SK-N-SH (cell line): Measurements from ENCODE around the gene PRRT2. TPM values are rescaled to one million over a fixed set of nuclear protein-coding genes. Genes with fewer than 3 reads are reported as not detected.
"Not testable (repeated sequence)": the region's sequence is repeated elsewhere in the genome, so short reads cannot be mapped to it uniquely, and the experiment has no call there.

Source experiments
- CTCF ChIA-PET: fragments of 300-600, 350-600 bp; formaldehyde crosslinking; extraction: SDS; loops from one replicate; lab custom pipeline; 2021; lab: Yijun Ruan, JAX
- POLR2A ChIA-PET: fragments of 350-600 bp; sonication (Branson Sonifier 250); formaldehyde crosslinking; extraction: SDS; loops from one replicate; lab custom pipeline; 2020; ENCODE audit warnings: antibody characterized with exemption, inconsistent platforms; lab: Yijun Ruan, JAX
- DNase-seq: peaks from one replicate; pipeline ENCODE4 v3.0.0; 2012
- H2AFZ ChIP-seq: fragments of 200-600 bp; sonication (generic); 2 replicates; pipeline ENCODE4 v1.8.1; 2016; ENCODE audit warnings: antibody characterized with exemption, mild to moderate bottlenecking, low read depth
- H3F3A ChIP-seq: fragments of 200-600 bp; sonication (generic); replicated peaks from 2 replicates; pipeline ENCODE3; 2016; ENCODE audit warnings: antibody characterized with exemption, mild to moderate bottlenecking; ENCODE audit not compliant: insufficient read depth
- H3K27ac ChIP-seq, 2 experiments: fragments of 200-500 bp in 1 of 2; fragments of 200-600 bp in 1 of 2; sonication (Bioruptor generic) in 1 of 2; sonication (generic), shearing (Covaris generic) in 1 of 2; 2 replicates each; pipeline versions ENCODE4 v1.5.1 to v1.6.1; 2014 to 2016; ENCODE audit warnings: low read depth in 2 of 2, inconsistent platforms in 1 of 2, low read length in 1 of 2, mild to moderate bottlenecking in 1 of 2, mixed read lengths in 1 of 2
- H3K27me3 ChIP-seq: fragments of 200-600 bp; sonication (generic), shearing (Covaris generic); 2 replicates; pipeline ENCODE4 v1.6.1; 2016; ENCODE audit warnings: mixed run types; ENCODE audit not compliant: insufficient read depth
- H3K36me3 ChIP-seq, 2 experiments: fragments of 200-500 bp in 1 of 2; fragments of 200-600 bp in 1 of 2; sonication (Bioruptor generic) in 1 of 2; sonication (generic) in 1 of 2; replicated peaks in 1 of 2; 2 replicates each; pipeline versions ENCODE3 to v1.5.1; 2014 to 2016; ENCODE audit warnings: low read length in 1 of 2, mild to moderate bottlenecking in 1 of 2; ENCODE audit not compliant: insufficient read depth in 2 of 2, control insufficient read depth in 1 of 2
- H3K4me1 ChIP-seq, 2 experiments: fragments of 200-500 bp in 1 of 2; fragments of 200-600 bp in 1 of 2; sonication (Bioruptor generic) in 1 of 2; sonication (generic), shearing (Covaris generic) in 1 of 2; 2 replicates each; pipeline versions ENCODE4 v1.5.1 to v1.6.1; 2014 to 2016; ENCODE audit warnings: low read depth in 1 of 2, low read length in 1 of 2, mixed run types in 1 of 2; ENCODE audit not compliant: insufficient read depth in 2 of 2, control insufficient read depth in 1 of 2
- H3K4me2 ChIP-seq: fragments of 200-600 bp; sonication (generic), shearing (Covaris generic); 2 replicates; pipeline ENCODE4 v1.6.1; 2017; ENCODE audit warnings: mixed run types
- H3K4me3 ChIP-seq, 2 experiments: fragments of 200-500 bp in 1 of 2; fragments of 200-600 bp in 1 of 2; sonication (Bioruptor generic) in 1 of 2; sonication (generic), shearing (Covaris generic) in 1 of 2; 2 replicates each; pipeline versions ENCODE4 v1.5.1 to v1.8.1; 2014 to 2016; ENCODE audit warnings: low read depth in 2 of 2, inconsistent platforms in 1 of 2, low read length in 1 of 2, mild to moderate bottlenecking in 1 of 2, mixed read lengths in 1 of 2, moderate library complexity in 1 of 2
- H3K79me2 ChIP-seq: fragments of 200-600 bp; sonication (generic); 2 replicates; pipeline ENCODE4 v1.8.1; 2017; ENCODE audit warnings: mild to moderate bottlenecking; ENCODE audit not compliant: insufficient read depth
- H3K9ac ChIP-seq: fragments of 200-600 bp; sonication (generic); 2 replicates; pipeline ENCODE4 v1.6.1; 2017; ENCODE audit warnings: mixed run types
- H3K9me2 ChIP-seq: fragments of 200-600 bp; sonication (generic); 2 replicates; pipeline ENCODE4 v1.6.1; 2017; ENCODE audit warnings: mixed run types
- H3K9me3 ChIP-seq: fragments of 200-600 bp; sonication (generic); 2 replicates; pipeline ENCODE4 v1.6.1; 2017; ENCODE audit warnings: mixed run types, mild to moderate bottlenecking, moderate library complexity
- H4K20me1 ChIP-seq: fragments of 200-600 bp; sonication (generic); 2 replicates; pipeline ENCODE4 v1.6.1; 2017; ENCODE audit warnings: mild to moderate bottlenecking, mixed run types; ENCODE audit not compliant: insufficient read depth
- ELF1 ChIP-seq: IDR thresholded peaks from 2 replicates; pipeline ENCODE4 v1.4.0; 2012
- EZH2phosphoT487 ChIP-seq: fragments of 200-600 bp; sonication (generic); IDR thresholded peaks from 2 replicates; pipeline ENCODE4 v1.6.1; 2017; ENCODE audit warnings: low read depth, mixed run types, mild to moderate bottlenecking, antibody characterized with exemption, moderate library complexity, borderline replicate concordance
- GABPA ChIP-seq: IDR thresholded peaks from 2 replicates; pipeline ENCODE4 v1.4.0; 2012; ENCODE audit warnings: low read depth, mild to moderate bottlenecking
- JUND ChIP-seq: IDR thresholded peaks from 2 replicates; pipeline ENCODE4 v1.4.0; 2012
- MEF2A ChIP-seq: IDR thresholded peaks from 2 replicates; pipeline ENCODE4 v1.4.0; 2012; ENCODE audit warnings: low read depth, borderline replicate concordance
- NRF1 ChIP-seq: IDR thresholded peaks from 2 replicates; pipeline ENCODE4 v1.6.1; 2012; ENCODE audit warnings: low read depth, mild to moderate bottlenecking, low read length
- RAD21 ChIP-seq: IDR thresholded peaks from 2 replicates; pipeline ENCODE4 v1.6.1; 2012; ENCODE audit warnings: mild to moderate bottlenecking, low read length
- RCOR1 ChIP-seq: fragments of 150-350 bp; IDR thresholded peaks from 2 replicates; pipeline ENCODE4 v1.6.1; 2017; ENCODE audit warnings: antibody characterized with exemption, low read length
- RFX5 ChIP-seq: IDR thresholded peaks from 2 replicates; pipeline ENCODE4 v1.6.1; 2012; ENCODE audit warnings: mild to moderate bottlenecking, improper control_type of control experiment, low read length
- SIN3A ChIP-seq: IDR thresholded peaks from 2 replicates; pipeline ENCODE4 v1.6.1; 2012; ENCODE audit warnings: low read depth, mild to moderate bottlenecking, low read length, moderate library complexity, borderline replicate concordance
- TCF12 ChIP-seq: IDR thresholded peaks from 2 replicates; pipeline ENCODE4 v1.4.0; 2012
- WGBS: methylation state at CpG from one replicate; pipeline ENCODE4 v1.1.6; 2017; ENCODE audit warnings: low lambda C conversion rate; 5-methylcytosine and 5-hydroxymethylcytosine counted together
- polyA plus RNA-seq, 3 experiments: library from polyadenylated mRNA; depleted of rRNA; stranded (reverse); fragments of >200 nt; gene quantifications; 2 replicates each; pipeline ENCODE4 v1.2.3, GENCODE V29; 2012
- TF ChIP-seq, protein P1 (sequence below): IDR thresholded peaks from 2 replicates; pipeline ENCODE4 v1.4.0; 2012; ENCODE audit warnings: low read depth, borderline replicate concordance
- TF ChIP-seq, protein P2 (sequence below): fragments of 150-350 bp; IDR thresholded peaks from 2 replicates; pipeline ENCODE4 v1.6.1; 2017; ENCODE audit warnings: antibody characterized with exemption, low read length, low read depth, borderline replicate concordance
- TF ChIP-seq, protein P3 (sequence below): fragments of 150-350 bp; IDR thresholded peaks from 2 replicates; pipeline ENCODE4 v1.6.1; 2016; ENCODE audit warnings: mild to moderate bottlenecking, low read depth, low read length
- TF ChIP-seq, protein P4 (sequence below): fragments of 200-600 bp; sonication (generic); IDR thresholded peaks from 2 replicates; pipeline ENCODE4 v1.6.1; 2017; ENCODE audit warnings: antibody characterized with exemption, mild to moderate bottlenecking, moderate library complexity

The PRRT2 gene
- polyA plus RNA-seq, 1 of the 3 experiments (the other 2 are of a cell fraction): 28.1 TPM

DNA sequence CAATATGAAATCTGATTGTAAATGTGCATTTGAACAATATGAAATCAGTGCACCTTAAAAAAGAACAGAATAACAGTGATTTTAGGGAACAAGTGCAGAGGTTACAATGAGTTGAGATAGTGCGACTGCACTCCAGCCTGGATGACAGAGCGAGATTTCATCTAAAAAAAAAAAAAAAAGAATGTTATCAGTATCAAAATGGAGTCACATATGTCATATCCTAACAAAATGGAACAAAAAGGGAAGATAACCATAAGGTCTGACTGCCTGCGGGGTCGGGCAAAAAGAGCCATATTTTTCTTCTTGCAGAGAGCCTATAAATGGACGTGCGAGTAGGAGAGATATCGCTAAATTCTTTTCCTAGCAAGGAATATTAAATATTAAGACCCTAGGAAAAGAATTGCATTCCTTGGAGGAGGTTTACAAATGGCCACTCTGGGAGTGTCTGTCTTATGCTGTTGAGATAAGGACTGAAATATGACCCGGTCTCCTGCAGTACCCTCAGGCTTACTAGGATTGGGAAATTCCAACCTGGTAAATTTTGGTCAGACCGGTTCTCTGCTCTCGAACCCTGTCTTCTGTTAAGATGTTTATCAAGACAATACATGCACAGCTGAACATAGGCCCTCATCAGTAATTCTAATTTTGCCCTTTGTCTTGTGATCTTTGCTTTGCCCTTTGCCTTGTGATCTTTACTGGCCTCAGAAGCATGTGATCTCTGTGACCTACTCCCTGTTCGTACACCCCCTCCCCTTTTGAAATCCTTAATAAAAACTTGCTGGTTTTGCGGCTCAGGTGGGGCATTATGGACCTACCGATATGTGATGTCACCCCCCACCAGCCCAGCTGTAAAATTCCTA lies 28.7 kb upstream of the PRRT2 start:
- H3F3A ChIP-seq, CTCF ChIA-PET, H3K4me3 ChIP-seq, H3K9ac ChIP-seq, H3K79me2 ChIP-seq, H3K9me2 ChIP-seq, H3K4me1 ChIP-seq, H3K9me3 ChIP-seq, H3K4me2 ChIP-seq, H3K27me3 ChIP-seq, H3K36me3 ChIP-seq, H3K27ac ChIP-seq, DNase-seq, H2AFZ ChIP-seq, H4K20me1 ChIP-seq: not testable (repeated sequence)
- POLR2A ChIA-PET: interaction anchor here (0.7 kb wide), 1 partner anchor 23 kb away, joined by 3 read pairs; the partner anchor contains the start of gene MAZ
- WGBS: 58% methylated on average over 13 of the region's 13 CpGs

DNA sequence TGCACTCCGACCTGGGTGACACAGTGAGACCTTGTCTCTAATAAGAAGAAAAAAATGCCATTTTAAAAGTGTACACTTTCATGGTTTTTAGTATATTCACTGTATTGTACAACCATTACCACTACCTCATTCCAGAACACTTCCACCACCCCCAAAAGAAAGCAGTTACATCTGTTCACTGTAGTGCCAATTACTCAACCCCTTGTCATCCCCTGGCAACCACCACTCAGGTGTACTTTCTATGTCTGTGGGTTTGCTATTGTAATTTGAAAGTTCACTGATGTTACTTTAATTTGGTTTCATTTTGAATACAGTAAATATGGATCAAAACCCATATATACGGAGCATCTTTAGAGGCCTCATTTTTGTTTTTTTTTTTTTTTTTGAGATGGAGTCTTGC lies 27.8 kb upstream of the PRRT2 start:
- no peak overlapping the region for H3K4me2 ChIP-seq
- H2AFZ ChIP-seq: no peak overlapping the region
- ChIA-PET POLR2A (no interaction called here), CTCF (interaction anchor here (1.2 kb wide), 1 partner anchor 9 kb away, joined by 3 read pairs; no protein-coding TSS in a partner anchor)
- no peak overlapping the region for H3K27ac ChIP-seq
- TF ChIP-seq NRF1 (no peak), TCF12 (no peak), GABPA (no peak), RCOR1 (no peak), ELF1 (no peak), EZH2phosphoT487 (no peak), RFX5 (no peak), RAD21 (no peak), JUND (no peak), MEF2A (no peak), SIN3A (no peak)
- TF ChIP-seq, protein P1, sequence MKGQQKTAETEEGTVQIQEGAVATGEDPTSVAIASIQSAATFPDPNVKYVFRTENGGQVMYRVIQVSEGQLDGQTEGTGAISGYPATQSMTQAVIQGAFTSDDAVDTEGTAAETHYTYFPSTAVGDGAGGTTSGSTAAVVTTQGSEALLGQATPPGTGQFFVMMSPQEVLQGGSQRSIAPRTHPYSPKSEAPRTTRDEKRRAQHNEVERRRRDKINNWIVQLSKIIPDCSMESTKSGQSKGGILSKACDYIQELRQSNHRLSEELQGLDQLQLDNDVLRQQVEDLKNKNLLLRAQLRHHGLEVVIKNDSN: no peak
- TF ChIP-seq, protein P2, sequence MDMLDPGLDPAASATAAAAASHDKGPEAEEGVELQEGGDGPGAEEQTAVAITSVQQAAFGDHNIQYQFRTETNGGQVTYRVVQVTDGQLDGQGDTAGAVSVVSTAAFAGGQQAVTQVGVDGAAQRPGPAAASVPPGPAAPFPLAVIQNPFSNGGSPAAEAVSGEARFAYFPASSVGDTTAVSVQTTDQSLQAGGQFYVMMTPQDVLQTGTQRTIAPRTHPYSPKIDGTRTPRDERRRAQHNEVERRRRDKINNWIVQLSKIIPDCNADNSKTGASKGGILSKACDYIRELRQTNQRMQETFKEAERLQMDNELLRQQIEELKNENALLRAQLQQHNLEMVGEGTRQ: no peak
- TF ChIP-seq, protein P3, sequence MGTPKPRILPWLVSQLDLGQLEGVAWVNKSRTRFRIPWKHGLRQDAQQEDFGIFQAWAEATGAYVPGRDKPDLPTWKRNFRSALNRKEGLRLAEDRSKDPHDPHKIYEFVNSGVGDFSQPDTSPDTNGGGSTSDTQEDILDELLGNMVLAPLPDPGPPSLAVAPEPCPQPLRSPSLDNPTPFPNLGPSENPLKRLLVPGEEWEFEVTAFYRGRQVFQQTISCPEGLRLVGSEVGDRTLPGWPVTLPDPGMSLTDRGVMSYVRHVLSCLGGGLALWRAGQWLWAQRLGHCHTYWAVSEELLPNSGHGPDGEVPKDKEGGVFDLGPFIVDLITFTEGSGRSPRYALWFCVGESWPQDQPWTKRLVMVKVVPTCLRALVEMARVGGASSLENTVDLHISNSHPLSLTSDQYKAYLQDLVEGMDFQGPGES: no peak
- TF ChIP-seq, protein P4, sequence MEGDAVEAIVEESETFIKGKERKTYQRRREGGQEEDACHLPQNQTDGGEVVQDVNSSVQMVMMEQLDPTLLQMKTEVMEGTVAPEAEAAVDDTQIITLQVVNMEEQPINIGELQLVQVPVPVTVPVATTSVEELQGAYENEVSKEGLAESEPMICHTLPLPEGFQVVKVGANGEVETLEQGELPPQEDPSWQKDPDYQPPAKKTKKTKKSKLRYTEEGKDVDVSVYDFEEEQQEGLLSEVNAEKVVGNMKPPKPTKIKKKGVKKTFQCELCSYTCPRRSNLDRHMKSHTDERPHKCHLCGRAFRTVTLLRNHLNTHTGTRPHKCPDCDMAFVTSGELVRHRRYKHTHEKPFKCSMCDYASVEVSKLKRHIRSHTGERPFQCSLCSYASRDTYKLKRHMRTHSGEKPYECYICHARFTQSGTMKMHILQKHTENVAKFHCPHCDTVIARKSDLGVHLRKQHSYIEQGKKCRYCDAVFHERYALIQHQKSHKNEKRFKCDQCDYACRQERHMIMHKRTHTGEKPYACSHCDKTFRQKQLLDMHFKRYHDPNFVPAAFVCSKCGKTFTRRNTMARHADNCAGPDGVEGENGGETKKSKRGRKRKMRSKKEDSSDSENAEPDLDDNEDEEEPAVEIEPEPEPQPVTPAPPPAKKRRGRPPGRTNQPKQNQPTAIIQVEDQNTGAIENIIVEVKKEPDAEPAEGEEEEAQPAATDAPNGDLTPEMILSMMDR: no peak
- no peaks in the 10 kb centered on the region for H3K79me2 ChIP-seq
- no peaks in the 10 kb centered on the region for H3F3A ChIP-seq
- H3K4me3 ChIP-seq: no peak overlapping the region
- no peaks in the 10 kb centered on the region for H3K9me3 ChIP-seq
- no peaks in the 10 kb centered on the region; the same call in 1 of the 2 replicates for H3K27me3 ChIP-seq
- 79% methylated on average over 2 of the region's 2 CpGs for WGBS
- H3K9ac ChIP-seq: no peak overlapping the region
- H4K20me1 ChIP-seq: no peaks in the 10 kb centered on the region
- H3K36me3 ChIP-seq: no peaks in the 10 kb centered on the region
- DNase-seq: no peak
- no peaks in the 10 kb centered on the region for H3K9me2 ChIP-seq
- H3K4me1 ChIP-seq: no peaks in the 10 kb centered on the region
